HepG2 (cell line): ENCODE data around the gene HNRNPL. TPM values are rescaled to one million over a fixed set of nuclear protein-coding genes. Genes with fewer than 3 reads are reported as not detected.

Experiments used
- ETS1 ChIP-seq: sonication (generic); formaldehyde crosslinking; IDR thresholded peaks from 2 replicates; pipeline ENCODE4 v1.4.0; 2020; ENCODE audit warnings: missing genetic modification reagents
- HNRNPUL1 ChIP-seq: fragments of 200-400 bp; formaldehyde crosslinking; IDR thresholded peaks from 2 replicates; pipeline ENCODE4 v1.6.1; 2017; ENCODE audit warnings: low read depth, mild to moderate bottlenecking, low read length, moderate library complexity
- KAT2B ChIP-seq: fragments of 150-350 bp; IDR thresholded peaks from 2 replicates; pipeline ENCODE4 v1.6.1; 2014; ENCODE audit warnings: low read depth, low read length, borderline replicate concordance
- NCOR1 ChIP-seq: fragments of 200-600 bp; sonication (generic); IDR thresholded peaks from 2 replicates; pipeline ENCODE4 v1.7.0; 2017; ENCODE audit warnings: antibody characterized with exemption, low read length, borderline replicate concordance
- RAD21 ChIP-seq: fragments of 450-650 bp; formaldehyde crosslinking; IDR thresholded peaks from 2 replicates; pipeline ENCODE4 v1.5.0; 2020; ENCODE audit warnings: mild to moderate bottlenecking
- RFX5 ChIP-seq: IDR thresholded peaks from 2 replicates; pipeline ENCODE4 v1.6.1; 2011; ENCODE audit warnings: low read depth, low read length, improper control_type of control experiment
- U2AF1 ChIP-seq: fragments of 200-400 bp; formaldehyde crosslinking; optimal IDR thresholded peaks from 2 replicates; pipeline ENCODE3; 2017; ENCODE audit warnings: mild to moderate bottlenecking, low read depth, low read length
- ZBTB7A ChIP-seq: sonication (generic); formaldehyde crosslinking; IDR thresholded peaks from 2 replicates; pipeline ENCODE4 v1.8.0; 2022; ENCODE audit warnings: mild to moderate bottlenecking, missing genetic modification reagents
- ZNF138 ChIP-seq: sonication (generic); formaldehyde crosslinking; IDR thresholded peaks from 2 replicates; pipeline ENCODE4 v1.5.0; 2020; ENCODE audit warnings: mild to moderate bottlenecking, low read depth, missing genetic modification reagents
- ZNF331 ChIP-seq: sonication (generic); formaldehyde crosslinking; IDR thresholded peaks from 2 replicates; pipeline ENCODE4 v1.4.0; 2020; ENCODE audit warnings: missing genetic modification reagents
- ZNF383 ChIP-seq: sonication (generic); formaldehyde crosslinking; IDR thresholded peaks from 2 replicates; pipeline ENCODE4 v1.4.0; 2020; ENCODE audit warnings: missing genetic modification reagents, mild to moderate bottlenecking, borderline replicate concordance
- ZNF451 ChIP-seq: sonication (generic); formaldehyde crosslinking; IDR thresholded peaks from 2 replicates; pipeline ENCODE4 v1.5.0; 2020; ENCODE audit warnings: mild to moderate bottlenecking, missing genetic modification reagents
- ZNF468 ChIP-seq: sonication (generic); formaldehyde crosslinking; IDR thresholded peaks from 2 replicates; pipeline ENCODE4 v1.8.0; 2022; ENCODE audit warnings: mild to moderate bottlenecking, moderate library complexity, missing genetic modification reagents
- ZNF552 ChIP-seq: sonication (generic); formaldehyde crosslinking; IDR thresholded peaks from 2 replicates; pipeline ENCODE4 v1.9.0; 2022; ENCODE audit warnings: missing genetic modification reagents, mild to moderate bottlenecking, borderline replicate concordance
- ZNF557 ChIP-seq: sonication (generic); formaldehyde crosslinking; IDR thresholded peaks from 2 replicates; pipeline ENCODE4 v1.4.0; 2020; ENCODE audit warnings: missing genetic modification reagents
- ZNF678 ChIP-seq: sonication (generic); formaldehyde crosslinking; IDR thresholded peaks from 2 replicates; pipeline ENCODE4 v1.4.0; 2020; ENCODE audit warnings: mild to moderate bottlenecking, missing genetic modification reagents
- ZNF713 ChIP-seq: sonication (generic); formaldehyde crosslinking; IDR thresholded peaks from 2 replicates; pipeline ENCODE4 v1.4.0; 2020; ENCODE audit warnings: mild to moderate bottlenecking, missing genetic modification reagents
- ZNF784 ChIP-seq: sonication (generic); formaldehyde crosslinking; IDR thresholded peaks from 2 replicates; pipeline ENCODE4 v1.5.1; 2020; ENCODE audit warnings: missing genetic modification reagents, mild to moderate bottlenecking, borderline replicate concordance
- polyA plus RNA-seq, 8 experiments: library from polyadenylated mRNA; depleted of rRNA in 3 of 8; stranded (reverse) in 7 of 8; unstranded in 1 of 8; fragments of >200 nt; fragmentation: Illumina TruSeq in 4 of 8; extraction: Trizol in 4 of 8; gene quantifications; 2 replicates each; pipeline versions ENCODE4 v1.2.1 to v1.2.3, GENCODE V29; 2011 to 2016; ENCODE audit warnings: low read depth in 4 of 8, missing spikeins in 1 of 8, mixed read lengths in 1 of 8; ENCODE audit not compliant: insufficient read depth in 1 of 8
- total RNA-seq, 5 experiments: library from RNA; depleted of rRNA; stranded (reverse); fragments of >200 nt; fragmentation: Illumina TruSeq; extraction: Trizol; gene quantifications; 2 replicates each; pipeline ENCODE4 v1.2.3, GENCODE V29; 2016; ENCODE audit warnings: low read depth in 1 of 5
- TF ChIP-seq, protein P1 (sequence below): sonication (generic); formaldehyde crosslinking; IDR thresholded peaks from 2 replicates; pipeline ENCODE4 v1.5.0; 2020; ENCODE audit warnings: mild to moderate bottlenecking, low read depth, missing genetic modification reagents, borderline replicate concordance
- TF ChIP-seq, protein P2 (sequence below): sonication (generic); formaldehyde crosslinking; IDR thresholded peaks from 2 replicates; pipeline ENCODE4 v1.5.1; 2020; ENCODE audit warnings: missing genetic modification reagents, mild to moderate bottlenecking, borderline replicate concordance
- TF ChIP-seq, protein P3 (sequence below): sonication (generic); formaldehyde crosslinking; IDR thresholded peaks from 2 replicates; pipeline ENCODE4 v1.4.0; 2020; ENCODE audit warnings: mild to moderate bottlenecking, missing genetic modification reagents

The HNRNPL gene
- total and polyA plus RNA-seq, 2 of the 13 experiments (the other 11 are each of a cell fraction or from before 2014, with no cell fraction given), result 156 to 278 TPM

DNA sequence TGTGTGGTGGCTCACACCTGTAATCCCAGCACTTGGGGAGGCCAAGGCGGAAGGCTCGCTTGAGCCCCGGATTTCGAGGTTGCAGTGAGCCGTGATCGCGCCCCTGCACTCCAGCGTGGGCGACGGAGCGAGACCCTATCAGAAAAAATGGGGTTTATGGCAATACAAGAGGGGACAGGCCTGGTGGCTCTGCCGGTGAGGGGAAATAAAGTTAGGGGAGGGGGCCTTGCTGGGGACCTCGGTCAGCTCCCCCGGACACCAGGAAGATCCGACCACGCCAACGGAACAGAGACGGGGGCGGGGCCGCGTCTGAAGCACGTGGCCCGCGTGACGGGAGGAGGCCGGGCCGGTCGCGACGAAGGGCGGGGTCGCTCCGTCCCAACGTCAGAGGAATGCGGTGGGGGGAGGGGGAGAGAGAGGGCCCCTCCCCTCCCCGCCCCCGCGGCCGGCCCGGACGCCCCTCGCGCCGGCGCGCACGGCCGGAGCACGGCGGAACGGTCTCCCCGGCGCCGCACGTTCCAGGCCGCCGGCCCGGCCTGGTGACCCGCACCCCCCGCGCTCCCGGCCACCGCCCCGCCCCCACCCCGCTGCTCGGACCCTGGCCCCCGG, 1.9 kb upstream of the HNRNPL start (continued):
- TF ChIP-seq ZNF784 (CRISPR knock-in tag) (no peak; the same call in 1 of the 2 replicates), ZNF383 (CRISPR knock-in tag) (no peak), ZNF713 (no peak), KAT2B (no peak), U2AF1 (no peak), ZBTB7A (CRISPR knock-in tag) (no peak), HNRNPUL1 (no peak), ZNF468 (CRISPR knock-in tag) (no peak), ZNF557 (CRISPR knock-in tag) (no peak), NCOR1 (no peak), RAD21 (CRISPR knock-in tag) (peak; percentile 10; the same call in 1 of the 2 replicates), ZNF552 (CRISPR knock-in tag) (no peak), ZNF678 (CRISPR knock-in tag) (0 out of 2 replicates have a peak, but pooled peaks have one; percentile 32), ZNF331 (no peak; the same call in 1 of the 2 replicates), RFX5 (no peak), ZNF451 (CRISPR knock-in tag) (no peak), ZNF138 (CRISPR knock-in tag) (0 out of 2 replicates have a peak, but pooled peaks have one; percentile 62), ETS1 (CRISPR knock-in tag) (no peak)
- TF ChIP-seq, protein P1, sequence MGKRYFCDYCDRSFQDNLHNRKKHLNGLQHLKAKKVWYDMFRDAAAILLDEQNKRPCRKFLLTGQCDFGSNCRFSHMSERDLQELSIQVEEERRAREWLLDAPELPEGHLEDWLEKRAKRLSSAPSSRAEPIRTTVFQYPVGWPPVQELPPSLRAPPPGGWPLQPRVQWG (CRISPR knock-in tag), result no peak
- TF ChIP-seq, protein P2, sequence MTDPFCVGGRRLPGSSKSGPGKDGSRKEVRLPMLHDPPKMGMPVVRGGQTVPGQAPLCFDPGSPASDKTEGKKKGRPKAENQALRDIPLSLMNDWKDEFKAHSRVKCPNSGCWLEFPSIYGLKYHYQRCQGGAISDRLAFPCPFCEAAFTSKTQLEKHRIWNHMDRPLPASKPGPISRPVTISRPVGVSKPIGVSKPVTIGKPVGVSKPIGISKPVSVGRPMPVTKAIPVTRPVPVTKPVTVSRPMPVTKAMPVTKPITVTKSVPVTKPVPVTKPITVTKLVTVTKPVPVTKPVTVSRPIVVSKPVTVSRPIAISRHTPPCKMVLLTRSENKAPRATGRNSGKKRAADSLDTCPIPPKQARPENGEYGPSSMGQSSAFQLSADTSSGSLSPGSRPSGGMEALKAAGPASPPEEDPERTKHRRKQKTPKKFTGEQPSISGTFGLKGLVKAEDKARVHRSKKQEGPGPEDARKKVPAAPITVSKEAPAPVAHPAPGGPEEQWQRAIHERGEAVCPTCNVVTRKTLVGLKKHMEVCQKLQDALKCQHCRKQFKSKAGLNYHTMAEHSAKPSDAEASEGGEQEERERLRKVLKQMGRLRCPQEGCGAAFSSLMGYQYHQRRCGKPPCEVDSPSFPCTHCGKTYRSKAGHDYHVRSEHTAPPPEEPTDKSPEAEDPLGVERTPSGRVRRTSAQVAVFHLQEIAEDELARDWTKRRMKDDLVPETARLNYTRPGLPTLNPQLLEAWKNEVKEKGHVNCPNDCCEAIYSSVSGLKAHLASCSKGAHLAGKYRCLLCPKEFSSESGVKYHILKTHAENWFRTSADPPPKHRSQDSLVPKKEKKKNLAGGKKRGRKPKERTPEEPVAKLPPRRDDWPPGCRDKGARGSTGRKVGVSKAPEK (CRISPR knock-in tag), result no peak
- TF ChIP-seq, protein P3, sequence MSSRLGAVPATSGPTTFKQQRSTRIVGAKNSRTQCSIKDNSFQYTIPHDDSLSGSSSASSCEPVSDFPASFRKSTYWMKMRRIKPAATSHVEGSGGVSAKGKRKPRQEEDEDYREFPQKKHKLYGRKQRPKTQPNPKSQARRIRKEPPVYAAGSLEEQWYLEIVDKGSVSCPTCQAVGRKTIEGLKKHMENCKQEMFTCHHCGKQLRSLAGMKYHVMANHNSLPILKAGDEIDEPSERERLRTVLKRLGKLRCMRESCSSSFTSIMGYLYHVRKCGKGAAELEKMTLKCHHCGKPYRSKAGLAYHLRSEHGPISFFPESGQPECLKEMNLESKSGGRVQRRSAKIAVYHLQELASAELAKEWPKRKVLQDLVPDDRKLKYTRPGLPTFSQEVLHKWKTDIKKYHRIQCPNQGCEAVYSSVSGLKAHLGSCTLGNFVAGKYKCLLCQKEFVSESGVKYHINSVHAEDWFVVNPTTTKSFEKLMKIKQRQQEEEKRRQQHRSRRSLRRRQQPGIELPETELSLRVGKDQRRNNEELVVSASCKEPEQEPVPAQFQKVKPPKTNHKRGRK (CRISPR knock-in tag), result no peak
